HG03354 (cell line): Measurements from ENCODE around the gene TMEM95.
"Not testable (repeated sequence)": the region's sequence is repeated elsewhere in the genome, so short reads cannot be mapped to it uniquely, and the experiment has no call there.

ENCODE experiments used
- ATAC-seq: cut with Tn5 transposase; IDR thresholded peaks from one replicate; pipeline ENCODE4 v1.9.1; 2021; ENCODE audit warnings: mild to moderate bottlenecking; ENCODE audit not compliant: unreplicated experiment, poor library complexity, severe bottlenecking

Gene TMEM95

GRCh38 chr17:7368599-7368994, 13.6 kb downstream of the TMEM95 start:
- ATAC-seq, result not testable (repeated sequence)

GRCh38 chr17:7369825-7370224, 14.9 kb downstream of the TMEM95 start:
- ATAC-seq, result no peak

- ATAC-seq, result no peak
Observed at GRCh38 chr17:7370853-7371252, 15.9 kb downstream of the TMEM95 start.

- ATAC-seq, result no peak
Observed at GRCh38 chr17:7374353-7374752, 19.4 kb downstream of the TMEM95 start.

- ATAC-seq, result no peak
Observed at GRCh38 chr17:7379134-7379533, 24.2 kb downstream of the TMEM95 start.

- no peak for ATAC-seq
Observed at GRCh38 chr17:7380321-7380720, 25.4 kb downstream of the TMEM95 start.

GRCh38 chr17:7380855-7381683, 26.1 kb downstream of the TMEM95 start, which contains the start of gene TNK1:
TNK1 (plus strand) TSS chr17:7381089; CDS start chr17:7382927, 1,838 bp downstream.
- ATAC-seq, result no peak

- ATAC-seq, result no peak
Observed at GRCh38 chr17:7382901-7383300, 27.9 kb downstream of the TMEM95 start.

- no peak for ATAC-seq
Observed at GRCh38 chr17:7383371-7383741, 28.4 kb downstream of the TMEM95 start.

- no peak for ATAC-seq
Observed at GRCh38 chr17:7383742-7384488, 29.0 kb downstream of the TMEM95 start.

- ATAC-seq, result no peak
Observed at GRCh38 chr17:7384489-7385081, 29.6 kb downstream of the TMEM95 start.

- ATAC-seq, result no peak
Observed at GRCh38 chr17:7388856-7389255, 33.9 kb downstream of the TMEM95 start.

- ATAC-seq, result no peak
Observed at GRCh38 chr17:7389924-7390910, 35.3 kb downstream of the TMEM95 start.

GRCh38 chr17:7391307-7391706, 36.4 kb downstream of the TMEM95 start:
- no peak for ATAC-seq

GRCh38 chr17:7392696-7393612, 38.0 kb downstream of the TMEM95 start:
- ATAC-seq, result no peak

- peak; percentile 46 for ATAC-seq
Observed at GRCh38 chr17:7393613-7394451, 38.9 kb downstream of the TMEM95 start.

- peak; percentile 80 for ATAC-seq
Observed at GRCh38 chr17:7394452-7395191, 39.7 kb downstream of the TMEM95 start, which contains the start of gene PLSCR3. PLSCR3 (minus strand) TSS chr17:7394525; CDS start chr17:7394110, 415 bp downstream.
